ENCODE measurements around the gene DDX1. TPM values are rescaled to one million over a fixed set of nuclear protein-coding genes. Genes with fewer than 3 reads are reported as not detected.
A peak's percentile ranks its signal among the peaks of the same experiment; 100 is the strongest.

DDX1 gene
- total and polyA plus RNA-seq, 9 of the 15 experiments (the other 6 are each of a cell fraction or from before 2014, with no cell fraction given): 116 to 277 (median 232) TPM

DNA sequence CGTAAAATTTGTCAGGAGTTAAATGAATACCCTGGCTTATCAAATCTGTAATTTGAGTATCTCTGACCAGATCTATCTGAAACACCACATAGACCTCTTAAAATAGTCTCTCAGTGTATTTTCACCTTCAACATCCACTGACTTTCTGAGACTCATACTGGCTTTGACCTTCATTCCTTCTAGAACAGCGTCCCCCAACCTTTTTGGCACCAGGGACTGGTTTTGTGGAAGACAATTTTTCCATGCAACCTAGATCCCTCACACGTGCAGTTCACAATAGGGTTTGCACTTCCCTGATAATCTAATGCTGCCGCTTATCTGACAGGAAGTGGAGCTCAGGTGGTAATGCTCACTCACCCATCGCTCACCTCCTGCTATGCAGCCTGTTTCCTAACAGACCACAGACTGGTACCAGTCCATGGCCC is 33.8 kb upstream of the DDX1 start (continued):
- TF ChIP-seq, protein P1, sequence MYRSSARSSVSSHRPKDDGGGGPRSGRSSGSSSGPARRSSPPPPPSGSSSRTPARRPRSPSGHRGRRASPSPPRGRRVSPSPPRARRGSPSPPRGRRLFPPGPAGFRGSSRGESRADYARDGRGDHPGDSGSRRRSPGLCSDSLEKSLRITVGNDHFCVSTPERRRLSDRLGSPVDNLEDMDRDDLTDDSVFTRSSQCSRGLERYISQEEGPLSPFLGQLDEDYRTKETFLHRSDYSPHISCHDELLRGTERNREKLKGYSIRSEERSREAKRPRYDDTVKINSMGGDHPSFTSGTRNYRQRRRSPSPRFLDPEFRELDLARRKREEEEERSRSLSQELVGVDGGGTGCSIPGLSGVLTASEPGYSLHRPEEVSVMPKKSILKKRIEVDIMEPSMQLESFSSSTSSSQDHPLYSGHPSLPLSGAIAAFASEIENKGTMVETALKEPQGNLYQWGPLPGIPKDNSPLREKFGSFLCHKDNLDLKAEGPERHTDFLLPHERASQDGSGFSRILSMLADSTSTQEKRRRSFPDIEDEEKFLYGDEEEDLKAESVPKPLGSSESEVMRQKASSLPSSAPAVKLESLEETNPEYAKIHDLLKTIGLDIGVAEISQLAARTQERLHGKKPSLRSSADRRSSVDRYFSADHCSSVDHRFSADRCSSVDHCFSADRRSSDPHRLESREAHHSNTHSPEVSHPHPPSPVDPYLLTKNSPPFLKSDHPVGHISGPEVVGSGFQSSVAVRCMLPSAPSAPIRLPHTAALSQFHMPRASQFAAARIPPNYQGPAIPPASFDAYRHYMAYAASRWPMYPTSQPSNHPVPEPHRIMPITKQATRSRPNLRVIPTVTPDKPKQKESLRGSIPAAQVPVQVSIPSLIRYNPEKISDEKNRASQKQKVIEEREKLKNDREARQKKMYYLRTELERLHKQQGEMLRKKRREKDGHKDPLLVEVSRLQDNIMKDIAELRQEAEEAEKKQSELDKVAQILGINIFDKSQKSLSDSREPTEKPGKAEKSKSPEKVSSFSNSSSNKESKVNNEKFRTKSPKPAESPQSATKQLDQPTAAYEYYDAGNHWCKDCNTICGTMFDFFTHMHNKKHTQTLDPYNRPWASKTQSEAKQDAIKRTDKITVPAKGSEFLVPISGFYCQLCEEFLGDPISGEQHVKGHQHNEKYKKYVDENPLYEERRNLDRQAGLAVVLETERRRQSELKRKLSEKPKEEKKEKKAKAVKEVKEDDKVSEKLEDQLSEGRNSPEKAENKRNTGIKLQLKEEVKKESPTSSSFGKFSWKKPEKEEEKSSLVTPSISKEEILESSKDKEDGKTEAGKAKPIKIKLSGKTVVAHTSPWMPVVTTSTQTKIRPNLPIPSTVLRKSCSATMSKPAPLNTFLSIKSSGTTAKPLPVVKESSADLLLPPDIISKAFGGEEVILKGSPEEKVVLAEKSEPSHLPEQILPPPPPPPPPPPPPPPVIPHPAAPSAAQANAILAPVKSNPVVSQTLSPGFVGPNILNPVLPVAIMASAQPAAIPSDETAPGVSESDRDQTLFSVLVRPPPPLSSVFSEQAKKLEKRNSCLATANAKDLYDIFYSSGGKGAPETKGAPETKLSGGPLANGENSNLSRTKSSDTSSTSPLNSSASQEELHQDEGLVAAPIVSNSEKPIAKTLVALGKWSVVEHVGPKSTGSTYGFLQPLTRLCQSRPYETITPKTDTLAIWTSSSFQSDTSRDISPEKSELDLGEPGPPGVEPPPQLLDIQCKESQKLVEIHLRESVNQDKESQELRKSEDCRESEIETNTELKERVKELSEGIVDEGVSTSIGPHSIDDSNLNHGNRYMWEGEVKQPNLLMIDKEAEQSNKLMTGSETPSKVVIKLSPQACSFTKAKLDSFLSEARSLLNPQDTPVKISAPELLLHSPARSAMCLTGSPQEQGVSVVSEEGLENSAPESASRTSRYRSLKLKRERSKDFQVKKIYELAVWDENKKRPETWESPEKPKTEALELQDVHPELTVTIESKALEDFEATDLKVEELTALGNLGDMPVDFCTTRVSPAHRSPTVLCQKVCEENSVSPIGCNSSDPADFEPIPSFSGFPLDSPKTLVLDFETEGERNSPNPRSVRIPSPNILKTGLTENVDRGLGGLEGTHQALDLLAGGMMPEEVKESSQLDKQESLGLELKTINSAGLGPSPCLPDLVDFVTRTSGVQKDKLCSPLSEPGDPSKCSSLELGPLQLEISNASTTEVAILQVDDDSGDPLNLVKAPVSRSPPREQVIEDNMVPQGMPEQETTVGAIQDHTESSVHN (IDR thresholded peaks at IDR 0.05; ENCODE audit: borderline replicate concordance in 1 of 2, low read depth in 1 of 2): no peak
- TF ChIP-seq DMBX1 (CRISPR knock-in tag; IDR thresholded peaks at IDR 0.05; ENCODE audit: borderline replicate concordance) (peak; percentile 85; the same call in 1 of the 2 replicates), STAT5A (IDR thresholded peaks at IDR 0.05; ENCODE audit: borderline replicate concordance, low read length) (peak; percentile 72; the same call in 1 of the 2 replicates), NCOA4 (IDR thresholded peaks at IDR 0.05; ENCODE audit: partially characterized antibody) (no peak), POLR2H (tag; IDR thresholded peaks at IDR 0.05; ENCODE audit: low read depth) (no peak), SMAD2 (IDR thresholded peaks at IDR 0.05; ENCODE audit: low read depth, low read length) (no peak), DDX20 (tag; IDR thresholded peaks at IDR 0.05; ENCODE audit: low read depth) (no peak), ZBTB8A (IDR thresholded peaks at IDR 0.05; ENCODE audit: partially characterized antibody) (no peak), NFXL1 (CRISPR knock-in tag; IDR thresholded peaks at IDR 0.05) (no peak), HMG20B (CRISPR knock-in tag; IDR thresholded peaks at IDR 0.05) (no peak), HDAC1 (IDR thresholded peaks at IDR 0.05) (peak in 1 of 2 experiments; percentile 63; a peak in 2 of 4 replicates), BRF1 (IDR thresholded peaks at IDR 0.05; ENCODE audit: borderline replicate concordance, extremely low read depth, insufficient read length) (no peak), RBM39 (optimal IDR thresholded peaks at IDR 0.05; ENCODE audit: low read depth, low read length) (no peak), ZBTB17 (CRISPR knock-in tag; IDR thresholded peaks at IDR 0.05) (no peak), TSC22D4 (tag; IDR thresholded peaks at IDR 0.05) (no peak), FUS (optimal IDR thresholded peaks at IDR 0.05; ENCODE audit: low read depth, low read length) (no peak), WHSC1 (IDR thresholded peaks at IDR 0.05; ENCODE audit: low read length) (no peak)
- TF ChIP-seq, protein P2, sequence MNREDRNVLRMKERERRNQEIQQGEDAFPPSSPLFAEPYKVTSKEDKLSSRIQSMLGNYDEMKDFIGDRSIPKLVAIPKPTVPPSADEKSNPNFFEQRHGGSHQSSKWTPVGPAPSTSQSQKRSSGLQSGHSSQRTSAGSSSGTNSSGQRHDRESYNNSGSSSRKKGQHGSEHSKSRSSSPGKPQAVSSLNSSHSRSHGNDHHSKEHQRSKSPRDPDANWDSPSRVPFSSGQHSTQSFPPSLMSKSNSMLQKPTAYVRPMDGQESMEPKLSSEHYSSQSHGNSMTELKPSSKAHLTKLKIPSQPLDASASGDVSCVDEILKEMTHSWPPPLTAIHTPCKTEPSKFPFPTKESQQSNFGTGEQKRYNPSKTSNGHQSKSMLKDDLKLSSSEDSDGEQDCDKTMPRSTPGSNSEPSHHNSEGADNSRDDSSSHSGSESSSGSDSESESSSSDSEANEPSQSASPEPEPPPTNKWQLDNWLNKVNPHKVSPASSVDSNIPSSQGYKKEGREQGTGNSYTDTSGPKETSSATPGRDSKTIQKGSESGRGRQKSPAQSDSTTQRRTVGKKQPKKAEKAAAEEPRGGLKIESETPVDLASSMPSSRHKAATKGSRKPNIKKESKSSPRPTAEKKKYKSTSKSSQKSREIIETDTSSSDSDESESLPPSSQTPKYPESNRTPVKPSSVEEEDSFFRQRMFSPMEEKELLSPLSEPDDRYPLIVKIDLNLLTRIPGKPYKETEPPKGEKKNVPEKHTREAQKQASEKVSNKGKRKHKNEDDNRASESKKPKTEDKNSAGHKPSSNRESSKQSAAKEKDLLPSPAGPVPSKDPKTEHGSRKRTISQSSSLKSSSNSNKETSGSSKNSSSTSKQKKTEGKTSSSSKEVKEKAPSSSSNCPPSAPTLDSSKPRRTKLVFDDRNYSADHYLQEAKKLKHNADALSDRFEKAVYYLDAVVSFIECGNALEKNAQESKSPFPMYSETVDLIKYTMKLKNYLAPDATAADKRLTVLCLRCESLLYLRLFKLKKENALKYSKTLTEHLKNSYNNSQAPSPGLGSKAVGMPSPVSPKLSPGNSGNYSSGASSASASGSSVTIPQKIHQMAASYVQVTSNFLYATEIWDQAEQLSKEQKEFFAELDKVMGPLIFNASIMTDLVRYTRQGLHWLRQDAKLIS (CRISPR knock-in tag; IDR thresholded peaks at IDR 0.05): no peak

All from K562 (cell line).